Stomach (tissue), 9 donors: ENCODE results near the gene CADM2. TPM values are rescaled to one million over a fixed set of nuclear protein-coding genes. Genes with fewer than 3 reads are reported as not detected.

ENCODE experiments used
- DNase-seq, 2 donors: peaks; one replicate each; pipeline versions ENCODE4 v3.0.0 to v3.0.0-alpha.2; 2013 to 2019
- H3K27ac ChIP-seq, 5 donors: fragments of 200-600 bp in 4 of 5; sonication (generic) in 4 of 5; one replicate each; pipeline ENCODE4 v1.5.1; 2013 to 2019; ENCODE audit warnings: mild to moderate bottlenecking in 1 of 5, moderate library complexity in 1 of 5
- H3K27me3 ChIP-seq, 3 donors: fragments of 200-600 bp; sonication (generic); one replicate each; pipeline ENCODE4 v1.5.1; 2017 to 2019; ENCODE audit warnings: mixed run types in 1 of 3
- H3K36me3 ChIP-seq, 4 donors: fragments of 200-600 bp; sonication (generic); 1 replicate in 3 of 4; 2 replicates in 1 of 4; pipeline ENCODE4 v1.5.1; 2016 to 2019
- H3K4me1 ChIP-seq, 4 donors: fragments of 200-600 bp; sonication (generic); one replicate each; pipeline ENCODE4 v1.5.1; 2016 to 2019
- H3K4me3 ChIP-seq, 4 donors: fragments of 200-600 bp; sonication (generic) in 3 of 4; one replicate each; pipeline ENCODE4 v1.5.1; 2016 to 2019; ENCODE audit warnings: mild to moderate bottlenecking in 1 of 4
- H3K9me3 ChIP-seq, 4 donors: fragments of 200-600 bp; sonication (generic); one replicate each; pipeline ENCODE4 v1.5.1; 2016 to 2019
- EP300 ChIP-seq: sonication (generic); formaldehyde crosslinking; IDR thresholded peaks from one replicate; pipeline ENCODE4 v1.6.1; 2017; ENCODE audit warnings: antibody characterized with exemption
- POLR2A ChIP-seq, 4 donors: fragments of 450-650 bp; IDR thresholded peaks; one replicate each; pipeline ENCODE4 v1.6.1; 2016; ENCODE audit warnings: antibody characterized with exemption in 4 of 4, control low read depth in 2 of 4, mild to moderate bottlenecking in 1 of 4, moderate library complexity in 1 of 4
- POLR2AphosphoS5 ChIP-seq, 3 donors: sonication (generic); formaldehyde crosslinking; IDR thresholded peaks; one replicate each; pipeline ENCODE4 v1.6.1; 2016; ENCODE audit warnings: antibody characterized with exemption in 3 of 3
- WGBS, 5 donors: extraction: QIAGEN DNeasy Blood & Tissue Kit in 3 of 5; methylation state at CpG; one replicate each; pipeline versions ENCODE4 v1.1.5 to v1.1.7; 2013 to 2018; 5-methylcytosine and 5-hydroxymethylcytosine counted together
- intact Hi-C: fragments of 100-400 bp; cut with DNase I; formaldehyde crosslinking; loops from one replicate; pipeline ENCODE4 v1.15.1; 2023; ENCODE audit warnings: low total_unique reads
- polyA plus RNA-seq, 3 donors: library from polyadenylated mRNA; stranded (reverse); fragments of 200-250 nt; gene quantifications; one replicate each; pipeline ENCODE4 v1.2.3, GENCODE V29; 2013
- total RNA-seq, 5 donors: library from RNA; depleted of rRNA; stranded (reverse); fragments of >200 nt; gene quantifications; one replicate each; pipeline versions ENCODE4 v1.1.0 to v1.2.3, GENCODE V29; 2014 to 2016
- TF ChIP-seq, protein P1 (sequence below), 7 experiments: fragments of 450-650 bp in 4 of 7; fragments of 200-600 bp in 3 of 7; sonication (generic) in 3 of 7; IDR thresholded peaks; one replicate each; pipeline ENCODE4 v1.5.1; 2016 to 2019; ENCODE audit warnings: antibody characterized with exemption in 7 of 7, control low read depth in 2 of 7, mild to moderate bottlenecking in 1 of 7
- donor health status: healthy with polysubstance abuse.
- donor health status: Bipolar disorder and iron deficiency.
- donor health status: healthy.

Gene CADM2
- total and polyA plus RNA-seq, 8 donors, result 0.29 to 8.1 (median 2.0) TPM; not detected in 1

DNA sequence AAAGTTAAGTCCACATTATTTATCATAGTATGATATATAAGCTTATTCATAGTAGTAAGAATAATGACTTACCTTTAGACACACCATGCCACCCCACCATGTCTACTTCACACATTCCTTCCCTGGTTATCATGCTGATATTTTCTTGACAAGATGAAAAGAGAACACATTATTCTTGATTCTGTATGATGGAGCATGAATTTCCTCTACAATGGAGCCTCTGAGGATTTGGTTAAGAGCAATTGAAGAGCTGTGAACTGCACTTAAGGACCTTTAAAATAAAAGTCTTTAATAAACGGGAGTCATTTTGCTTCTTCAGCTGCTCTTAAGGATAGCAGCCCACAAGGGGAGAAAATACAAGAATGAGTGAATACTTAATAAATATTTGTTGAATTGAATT lies 226.7 kb downstream of the CADM2 start:
- intact Hi-C loops, result no loop called here
- Histone ChIP-seq H3K4me3 (no peak overlapping the region), H3K4me1 (no peaks in the 10 kb centered on the region), H3K36me3 (no peaks in the 10 kb centered on the region), H3K9me3 (no peaks in the 10 kb centered on the region), H3K27me3 (no peaks in the 10 kb centered on the region), H3K27ac (no peak overlapping the region)
- DNase-seq, result no peak
- WGBS, 5 donors, result 54 to 71% (median 63%) methylated on average over 1 of the region's 1 CpG
- TF ChIP-seq EP300, result no peak
- TF ChIP-seq, protein P1, sequence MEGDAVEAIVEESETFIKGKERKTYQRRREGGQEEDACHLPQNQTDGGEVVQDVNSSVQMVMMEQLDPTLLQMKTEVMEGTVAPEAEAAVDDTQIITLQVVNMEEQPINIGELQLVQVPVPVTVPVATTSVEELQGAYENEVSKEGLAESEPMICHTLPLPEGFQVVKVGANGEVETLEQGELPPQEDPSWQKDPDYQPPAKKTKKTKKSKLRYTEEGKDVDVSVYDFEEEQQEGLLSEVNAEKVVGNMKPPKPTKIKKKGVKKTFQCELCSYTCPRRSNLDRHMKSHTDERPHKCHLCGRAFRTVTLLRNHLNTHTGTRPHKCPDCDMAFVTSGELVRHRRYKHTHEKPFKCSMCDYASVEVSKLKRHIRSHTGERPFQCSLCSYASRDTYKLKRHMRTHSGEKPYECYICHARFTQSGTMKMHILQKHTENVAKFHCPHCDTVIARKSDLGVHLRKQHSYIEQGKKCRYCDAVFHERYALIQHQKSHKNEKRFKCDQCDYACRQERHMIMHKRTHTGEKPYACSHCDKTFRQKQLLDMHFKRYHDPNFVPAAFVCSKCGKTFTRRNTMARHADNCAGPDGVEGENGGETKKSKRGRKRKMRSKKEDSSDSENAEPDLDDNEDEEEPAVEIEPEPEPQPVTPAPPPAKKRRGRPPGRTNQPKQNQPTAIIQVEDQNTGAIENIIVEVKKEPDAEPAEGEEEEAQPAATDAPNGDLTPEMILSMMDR (IDR thresholded peaks at IDR 0.05), result no peak

DNA sequence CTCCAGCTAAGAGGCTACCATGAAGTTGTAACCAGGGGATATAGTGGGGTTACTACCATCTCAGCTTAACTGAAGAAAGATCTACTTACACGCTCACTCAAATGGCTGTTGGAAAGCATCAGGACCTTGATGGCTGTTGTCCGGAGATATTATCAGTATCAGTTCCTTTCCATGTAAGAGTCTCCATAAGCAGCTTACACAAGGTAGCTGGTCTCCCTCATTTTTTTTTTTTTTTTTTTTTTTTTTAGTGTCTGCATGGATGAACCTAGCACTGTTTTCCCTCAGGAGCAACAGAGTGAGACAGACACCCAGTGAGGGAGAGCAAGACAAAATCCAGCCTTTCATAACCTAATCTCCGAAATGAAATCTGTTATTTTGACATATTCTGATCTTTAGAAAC lies 230.9 kb downstream of the CADM2 start:
- H3K4me1 ChIP-seq, result no peaks in the 10 kb centered on the region
- H3K36me3 ChIP-seq, result no peaks in the 10 kb centered on the region
- 85 to 93% (median 91%) methylated on average over 3 of the region's 3 CpGs for WGBS, 5 donors
- H3K4me3 ChIP-seq, result no peak overlapping the region
- intact Hi-C loops, result no loop called here
- H3K27me3 ChIP-seq, result no peaks in the 10 kb centered on the region
- no peak overlapping the region for H3K27ac ChIP-seq
- no peaks in the 10 kb centered on the region for H3K9me3 ChIP-seq
- TF ChIP-seq, protein P1 (IDR thresholded peaks at IDR 0.05), result no peak
- no peak for TF ChIP-seq POLR2A (IDR thresholded peaks at IDR 0.05)
- no peak for TF ChIP-seq EP300
- no peak for TF ChIP-seq POLR2AphosphoS5 (IDR thresholded peaks at IDR 0.05)
- no peak for DNase-seq

DNA sequence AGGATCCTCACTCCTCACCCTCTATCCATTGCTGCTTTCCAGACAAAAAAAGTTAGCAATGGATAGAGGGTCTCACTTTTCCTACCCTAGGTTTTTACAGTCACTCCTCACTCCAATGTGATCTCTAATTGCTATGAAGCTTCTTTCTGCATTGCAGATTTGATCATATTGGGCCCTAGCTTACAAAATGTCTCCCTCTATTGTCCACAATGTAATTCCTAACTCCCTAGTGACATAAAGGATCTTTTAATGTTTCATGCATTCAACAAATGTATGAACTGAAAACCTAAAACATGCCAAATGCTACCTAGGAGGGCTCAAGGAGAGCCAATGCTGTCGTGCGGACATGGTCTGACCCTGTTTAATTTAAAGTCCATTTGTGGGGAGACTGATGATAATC lies 234.8 kb downstream of the CADM2 start:
- Histone ChIP-seq H3K4me1 (no peaks in the 10 kb centered on the region), H3K9me3 (no peaks in the 10 kb centered on the region), H3K27ac (no peak overlapping the region), H3K27me3 (no peaks in the 10 kb centered on the region), H3K36me3 (no peaks in the 10 kb centered on the region), H3K4me3 (no peak overlapping the region)
- 75 to 92% (median 84%) methylated on average over 2 of the region's 2 CpGs for WGBS, 5 donors
- intact Hi-C loops, result no loop called here
- TF ChIP-seq, protein P1 (IDR thresholded peaks at IDR 0.05), result no peak
- TF ChIP-seq POLR2A (IDR thresholded peaks at IDR 0.05) (no peak), POLR2AphosphoS5 (IDR thresholded peaks at IDR 0.05) (no peak), EP300 (no peak)
- peak in 1 of 2 donors; percentile 7 for DNase-seq

DNA sequence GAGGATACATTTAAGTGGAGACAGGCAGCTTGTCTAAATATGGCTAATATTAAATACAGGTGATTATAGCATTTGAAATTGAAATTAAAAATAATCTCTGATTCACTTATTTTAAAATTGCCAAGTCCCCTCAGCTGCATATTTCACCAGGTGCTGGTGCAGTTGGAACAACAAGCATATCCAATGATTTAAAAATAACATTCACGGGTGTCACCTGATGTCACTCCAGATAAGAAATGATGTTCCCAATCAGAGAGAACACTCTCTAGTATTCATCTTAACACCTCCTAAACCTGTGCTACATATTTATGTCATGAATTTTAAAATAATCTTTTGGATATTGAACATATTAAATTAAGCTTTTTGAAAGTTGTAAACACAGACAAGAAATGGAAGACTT lies 249.9 kb downstream of the CADM2 start:
- Histone ChIP-seq H3K4me3 (no peak overlapping the region), H3K27ac (no peak overlapping the region), H3K9me3 (no peaks in the 10 kb centered on the region), H3K36me3 (no peaks in the 10 kb centered on the region), H3K27me3 (no peaks in the 10 kb centered on the region), H3K4me1 (no peaks in the 10 kb centered on the region)
- whole genome bisulfite sequencing, 5 donors, result 32 to 66% (median 38%) methylated on average over 1 of the region's 1 CpG
- no peak for DNase-seq
- no peak for TF ChIP-seq POLR2A (IDR thresholded peaks at IDR 0.05)
- TF ChIP-seq, protein P1 (IDR thresholded peaks at IDR 0.05), result no peak
- intact Hi-C loops, result no loop called here
